HepG2 (cell line): ENCODE data around the gene NHSL1. TPM values are rescaled to one million over a fixed set of nuclear protein-coding genes. Genes with fewer than 3 reads are reported as not detected.

Experiments
- FOXA3 ChIP-seq: IDR thresholded peaks from 2 replicates; pipeline ENCODE4 v1.6.1; 2016; ENCODE audit warnings: missing genetic modification reagents, missing compliant biosample characterization
- MIXL1 ChIP-seq: IDR thresholded peaks from 2 replicates; pipeline ENCODE4 v1.6.1; 2016
- NCOR1 ChIP-seq: fragments of 200-600 bp; sonication (generic); IDR thresholded peaks from 2 replicates; pipeline ENCODE4 v1.7.0; 2017; ENCODE audit warnings: antibody characterized with exemption, low read length, borderline replicate concordance
- POLR2A ChIP-seq, 2 experiments: IDR thresholded peaks; 2 replicates each; pipeline ENCODE4 v1.6.1; 2011; ENCODE audit warnings: low read depth in 2 of 2, low read length in 2 of 2, mild to moderate bottlenecking in 1 of 2, moderate library complexity in 1 of 2; ENCODE audit not compliant: insufficient read depth in 1 of 2
- ZNF101 ChIP-seq: sonication (generic); formaldehyde crosslinking; IDR thresholded peaks from 2 replicates; pipeline ENCODE4 v1.4.0; 2020; ENCODE audit warnings: mild to moderate bottlenecking, low read depth, missing genetic modification reagents, borderline replicate concordance
- ZNF362 ChIP-seq: sonication (generic); formaldehyde crosslinking; IDR thresholded peaks from 2 replicates; pipeline ENCODE4 v1.4.0; 2020; ENCODE audit warnings: missing genetic modification reagents, mild to moderate bottlenecking, borderline replicate concordance
- ZNF710 ChIP-seq: sonication (generic); formaldehyde crosslinking; IDR thresholded peaks from 2 replicates; pipeline ENCODE4 v1.5.0; 2020; ENCODE audit warnings: mild to moderate bottlenecking, missing genetic modification reagents, borderline replicate concordance
- polyA plus RNA-seq, 8 experiments: library from polyadenylated mRNA; depleted of rRNA in 3 of 8; stranded (reverse) in 7 of 8; unstranded in 1 of 8; fragments of >200 nt; fragmentation: Illumina TruSeq in 4 of 8; extraction: Trizol in 4 of 8; gene quantifications; 2 replicates each; pipeline versions ENCODE4 v1.2.1 to v1.2.3, GENCODE V29; 2011 to 2016; ENCODE audit warnings: low read depth in 4 of 8, missing spikeins in 1 of 8, mixed read lengths in 1 of 8; ENCODE audit not compliant: insufficient read depth in 1 of 8
- total RNA-seq, 5 experiments: library from RNA; depleted of rRNA; stranded (reverse); fragments of >200 nt; fragmentation: Illumina TruSeq; extraction: Trizol; gene quantifications; 2 replicates each; pipeline ENCODE4 v1.2.3, GENCODE V29; 2016; ENCODE audit warnings: low read depth in 1 of 5
- TF ChIP-seq, protein P1 (sequence below): sonication (generic); formaldehyde crosslinking; conservative IDR thresholded peaks from 2 replicates; pipeline ENCODE4 v1.4.0; 2020; ENCODE audit warnings: missing genetic modification reagents
- TF ChIP-seq, protein P2 (sequence below): sonication (generic); formaldehyde crosslinking; IDR thresholded peaks from 2 replicates; pipeline ENCODE4 v1.4.0; 2020; ENCODE audit warnings: mild to moderate bottlenecking, missing genetic modification reagents
- TF ChIP-seq, protein P3 (sequence below): sonication (generic); formaldehyde crosslinking; conservative IDR thresholded peaks from 2 replicates; pipeline ENCODE4 v1.5.0; 2020; ENCODE audit warnings: missing genetic modification reagents

The NHSL1 gene
- total and polyA plus RNA-seq, 2 of the 13 experiments (the other 11 are each of a cell fraction or from before 2014, with no cell fraction given): 24.9 to 53.6 TPM

DNA sequence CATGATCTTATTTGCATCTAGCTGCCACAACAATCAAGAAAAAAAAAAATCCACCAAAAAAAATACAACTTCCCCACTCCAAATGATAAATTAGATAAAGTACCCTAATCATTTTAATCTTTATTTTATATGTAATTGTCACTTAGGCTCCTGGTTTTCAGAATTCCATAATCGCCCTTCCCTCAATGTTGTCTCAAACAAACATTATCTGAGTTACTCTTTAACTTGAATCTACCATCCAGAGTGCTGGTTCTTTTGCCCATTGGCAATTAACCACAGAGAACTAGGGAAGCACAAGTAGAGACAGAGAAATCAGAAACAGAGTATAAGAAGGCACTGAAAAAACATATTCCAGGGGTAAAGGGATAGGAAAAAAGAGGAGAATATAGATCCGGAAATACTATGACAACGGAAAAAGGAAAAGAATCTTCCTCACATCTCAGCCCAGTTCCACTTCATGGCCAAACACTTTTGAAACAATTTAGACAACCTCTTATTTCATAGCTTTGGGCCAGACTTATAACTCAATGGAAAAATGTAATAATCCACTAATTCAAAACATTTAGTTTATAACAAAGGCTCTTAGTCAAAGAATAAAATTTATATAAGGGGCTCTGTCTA, 861 bp upstream of the NHSL1 start (continued):
- TF ChIP-seq, protein P1, sequence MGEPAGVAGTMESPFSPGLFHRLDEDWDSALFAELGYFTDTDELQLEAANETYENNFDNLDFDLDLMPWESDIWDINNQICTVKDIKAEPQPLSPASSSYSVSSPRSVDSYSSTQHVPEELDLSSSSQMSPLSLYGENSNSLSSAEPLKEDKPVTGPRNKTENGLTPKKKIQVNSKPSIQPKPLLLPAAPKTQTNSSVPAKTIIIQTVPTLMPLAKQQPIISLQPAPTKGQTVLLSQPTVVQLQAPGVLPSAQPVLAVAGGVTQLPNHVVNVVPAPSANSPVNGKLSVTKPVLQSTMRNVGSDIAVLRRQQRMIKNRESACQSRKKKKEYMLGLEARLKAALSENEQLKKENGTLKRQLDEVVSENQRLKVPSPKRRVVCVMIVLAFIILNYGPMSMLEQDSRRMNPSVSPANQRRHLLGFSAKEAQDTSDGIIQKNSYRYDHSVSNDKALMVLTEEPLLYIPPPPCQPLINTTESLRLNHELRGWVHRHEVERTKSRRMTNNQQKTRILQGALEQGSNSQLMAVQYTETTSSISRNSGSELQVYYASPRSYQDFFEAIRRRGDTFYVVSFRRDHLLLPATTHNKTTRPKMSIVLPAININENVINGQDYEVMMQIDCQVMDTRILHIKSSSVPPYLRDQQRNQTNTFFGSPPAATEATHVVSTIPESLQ: no peak
- no peak for TF ChIP-seq NCOR1
- TF ChIP-seq, protein P2, sequence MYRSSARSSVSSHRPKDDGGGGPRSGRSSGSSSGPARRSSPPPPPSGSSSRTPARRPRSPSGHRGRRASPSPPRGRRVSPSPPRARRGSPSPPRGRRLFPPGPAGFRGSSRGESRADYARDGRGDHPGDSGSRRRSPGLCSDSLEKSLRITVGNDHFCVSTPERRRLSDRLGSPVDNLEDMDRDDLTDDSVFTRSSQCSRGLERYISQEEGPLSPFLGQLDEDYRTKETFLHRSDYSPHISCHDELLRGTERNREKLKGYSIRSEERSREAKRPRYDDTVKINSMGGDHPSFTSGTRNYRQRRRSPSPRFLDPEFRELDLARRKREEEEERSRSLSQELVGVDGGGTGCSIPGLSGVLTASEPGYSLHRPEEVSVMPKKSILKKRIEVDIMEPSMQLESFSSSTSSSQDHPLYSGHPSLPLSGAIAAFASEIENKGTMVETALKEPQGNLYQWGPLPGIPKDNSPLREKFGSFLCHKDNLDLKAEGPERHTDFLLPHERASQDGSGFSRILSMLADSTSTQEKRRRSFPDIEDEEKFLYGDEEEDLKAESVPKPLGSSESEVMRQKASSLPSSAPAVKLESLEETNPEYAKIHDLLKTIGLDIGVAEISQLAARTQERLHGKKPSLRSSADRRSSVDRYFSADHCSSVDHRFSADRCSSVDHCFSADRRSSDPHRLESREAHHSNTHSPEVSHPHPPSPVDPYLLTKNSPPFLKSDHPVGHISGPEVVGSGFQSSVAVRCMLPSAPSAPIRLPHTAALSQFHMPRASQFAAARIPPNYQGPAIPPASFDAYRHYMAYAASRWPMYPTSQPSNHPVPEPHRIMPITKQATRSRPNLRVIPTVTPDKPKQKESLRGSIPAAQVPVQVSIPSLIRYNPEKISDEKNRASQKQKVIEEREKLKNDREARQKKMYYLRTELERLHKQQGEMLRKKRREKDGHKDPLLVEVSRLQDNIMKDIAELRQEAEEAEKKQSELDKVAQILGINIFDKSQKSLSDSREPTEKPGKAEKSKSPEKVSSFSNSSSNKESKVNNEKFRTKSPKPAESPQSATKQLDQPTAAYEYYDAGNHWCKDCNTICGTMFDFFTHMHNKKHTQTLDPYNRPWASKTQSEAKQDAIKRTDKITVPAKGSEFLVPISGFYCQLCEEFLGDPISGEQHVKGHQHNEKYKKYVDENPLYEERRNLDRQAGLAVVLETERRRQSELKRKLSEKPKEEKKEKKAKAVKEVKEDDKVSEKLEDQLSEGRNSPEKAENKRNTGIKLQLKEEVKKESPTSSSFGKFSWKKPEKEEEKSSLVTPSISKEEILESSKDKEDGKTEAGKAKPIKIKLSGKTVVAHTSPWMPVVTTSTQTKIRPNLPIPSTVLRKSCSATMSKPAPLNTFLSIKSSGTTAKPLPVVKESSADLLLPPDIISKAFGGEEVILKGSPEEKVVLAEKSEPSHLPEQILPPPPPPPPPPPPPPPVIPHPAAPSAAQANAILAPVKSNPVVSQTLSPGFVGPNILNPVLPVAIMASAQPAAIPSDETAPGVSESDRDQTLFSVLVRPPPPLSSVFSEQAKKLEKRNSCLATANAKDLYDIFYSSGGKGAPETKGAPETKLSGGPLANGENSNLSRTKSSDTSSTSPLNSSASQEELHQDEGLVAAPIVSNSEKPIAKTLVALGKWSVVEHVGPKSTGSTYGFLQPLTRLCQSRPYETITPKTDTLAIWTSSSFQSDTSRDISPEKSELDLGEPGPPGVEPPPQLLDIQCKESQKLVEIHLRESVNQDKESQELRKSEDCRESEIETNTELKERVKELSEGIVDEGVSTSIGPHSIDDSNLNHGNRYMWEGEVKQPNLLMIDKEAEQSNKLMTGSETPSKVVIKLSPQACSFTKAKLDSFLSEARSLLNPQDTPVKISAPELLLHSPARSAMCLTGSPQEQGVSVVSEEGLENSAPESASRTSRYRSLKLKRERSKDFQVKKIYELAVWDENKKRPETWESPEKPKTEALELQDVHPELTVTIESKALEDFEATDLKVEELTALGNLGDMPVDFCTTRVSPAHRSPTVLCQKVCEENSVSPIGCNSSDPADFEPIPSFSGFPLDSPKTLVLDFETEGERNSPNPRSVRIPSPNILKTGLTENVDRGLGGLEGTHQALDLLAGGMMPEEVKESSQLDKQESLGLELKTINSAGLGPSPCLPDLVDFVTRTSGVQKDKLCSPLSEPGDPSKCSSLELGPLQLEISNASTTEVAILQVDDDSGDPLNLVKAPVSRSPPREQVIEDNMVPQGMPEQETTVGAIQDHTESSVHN (CRISPR knock-in tag): no peak
- no peak; the same call in 1 of the 2 replicates for TF ChIP-seq ZNF362 (CRISPR knock-in tag)
- TF ChIP-seq ZNF101 (CRISPR knock-in tag): no peak
- peak; percentile 75 for TF ChIP-seq FOXA3 (CRISPR knock-in tag)
- no peak; the same call in 1 of the 2 replicates for TF ChIP-seq ZNF710 (CRISPR knock-in tag)
- TF ChIP-seq, protein P3, sequence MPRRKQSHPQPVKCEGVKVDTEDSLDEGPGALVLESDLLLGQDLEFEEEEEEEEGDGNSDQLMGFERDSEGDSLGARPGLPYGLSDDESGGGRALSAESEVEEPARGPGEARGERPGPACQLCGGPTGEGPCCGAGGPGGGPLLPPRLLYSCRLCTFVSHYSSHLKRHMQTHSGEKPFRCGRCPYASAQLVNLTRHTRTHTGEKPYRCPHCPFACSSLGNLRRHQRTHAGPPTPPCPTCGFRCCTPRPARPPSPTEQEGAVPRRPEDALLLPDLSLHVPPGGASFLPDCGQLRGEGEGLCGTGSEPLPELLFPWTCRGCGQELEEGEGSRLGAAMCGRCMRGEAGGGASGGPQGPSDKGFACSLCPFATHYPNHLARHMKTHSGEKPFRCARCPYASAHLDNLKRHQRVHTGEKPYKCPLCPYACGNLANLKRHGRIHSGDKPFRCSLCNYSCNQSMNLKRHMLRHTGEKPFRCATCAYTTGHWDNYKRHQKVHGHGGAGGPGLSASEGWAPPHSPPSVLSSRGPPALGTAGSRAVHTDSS (CRISPR knock-in tag): no peak
- peak; percentile 46 to 64; a peak in 2 of 4 replicates for TF ChIP-seq POLR2A (IDR thresholded peaks at IDR 0.05; ENCODE audit: insufficient read depth in 1 of 2, low read depth in 2 of 2, low read length in 2 of 2)
- TF ChIP-seq MIXL1: peak; percentile 64; the same call in 1 of the 2 replicates
